H1 (cell line): ENCODE data around the gene AFF1. TPM values are rescaled to one million over a fixed set of nuclear protein-coding genes. Genes with fewer than 3 reads are reported as not detected.

Experiments
- POLR2A ChIP-seq, 2 experiments: IDR thresholded peaks; 1 replicate in 1 of 2; 2 replicates in 1 of 2; pipeline ENCODE4 v1.6.1; 2011; ENCODE audit warnings: low read depth in 2 of 2, low read length in 2 of 2, mild to moderate bottlenecking in 2 of 2; ENCODE audit errors: control extremely low read depth in 1 of 2
- TCF12 ChIP-seq: IDR thresholded peaks from 2 replicates; pipeline ENCODE4 v1.6.1; 2011; ENCODE audit warnings: low read depth, mild to moderate bottlenecking, low read length
- polyA plus RNA-seq, 7 experiments: library from polyadenylated mRNA; depleted of rRNA in 3 of 7; stranded (reverse) in 5 of 7; unstranded in 2 of 7; fragments of >200 nt in 5 of 7; fragments of 200-250 nt in 2 of 7; gene quantifications; 1 replicate in 5 of 7; 2 replicates in 1 of 7; 4 replicates in 1 of 7; pipeline versions ENCODE4 v1.2.1 to v1.2.3, GENCODE V29; 2011 to 2013; ENCODE audit warnings: missing spikeins in 2 of 7, mixed read lengths in 2 of 7
- total RNA-seq: library from RNA; stranded (reverse); fragmentation: NEBNext Ultra II Directional; extraction: Animal tissue kit (Norgen Biotek cat#: 25700); gene quantifications from 2 replicates; pipeline ENCODE4 v1.2.1, GENCODE V29; 2021

The AFF1 gene
- total and polyA plus RNA-seq, 2 of the 8 experiments (the other 6 are each of a cell fraction or from before 2014, with no cell fraction given): 14.8 to 85.5 TPM

DNA sequence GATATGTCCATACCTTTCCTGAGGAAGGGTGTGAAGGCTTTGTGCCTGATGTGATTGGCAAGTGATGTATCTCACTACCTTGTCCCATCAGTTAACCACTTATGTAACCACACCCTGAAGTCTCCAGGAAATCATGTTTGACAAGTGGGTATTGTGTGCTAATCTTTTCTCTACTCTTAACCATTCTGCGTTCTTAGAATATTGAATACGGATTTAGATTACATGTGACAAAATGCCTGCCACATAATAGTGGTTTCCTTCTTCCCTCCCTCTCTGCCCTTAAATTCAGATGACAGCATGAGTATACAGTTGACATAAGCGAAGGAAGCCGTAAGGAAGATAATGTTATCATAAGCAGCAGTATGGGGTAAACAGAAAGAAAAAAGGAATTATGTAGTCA lies 177.3 kb downstream of the AFF1 start (continued):
- no peak for TF ChIP-seq TCF12
- TF ChIP-seq POLR2A (IDR thresholded peaks at IDR 0.05; ENCODE audit: control extremely low read depth in 1 of 2, low read depth in 2 of 2, low read length in 2 of 2): no peak
